ENCODE data around the gene PNPLA2.

DNA sequence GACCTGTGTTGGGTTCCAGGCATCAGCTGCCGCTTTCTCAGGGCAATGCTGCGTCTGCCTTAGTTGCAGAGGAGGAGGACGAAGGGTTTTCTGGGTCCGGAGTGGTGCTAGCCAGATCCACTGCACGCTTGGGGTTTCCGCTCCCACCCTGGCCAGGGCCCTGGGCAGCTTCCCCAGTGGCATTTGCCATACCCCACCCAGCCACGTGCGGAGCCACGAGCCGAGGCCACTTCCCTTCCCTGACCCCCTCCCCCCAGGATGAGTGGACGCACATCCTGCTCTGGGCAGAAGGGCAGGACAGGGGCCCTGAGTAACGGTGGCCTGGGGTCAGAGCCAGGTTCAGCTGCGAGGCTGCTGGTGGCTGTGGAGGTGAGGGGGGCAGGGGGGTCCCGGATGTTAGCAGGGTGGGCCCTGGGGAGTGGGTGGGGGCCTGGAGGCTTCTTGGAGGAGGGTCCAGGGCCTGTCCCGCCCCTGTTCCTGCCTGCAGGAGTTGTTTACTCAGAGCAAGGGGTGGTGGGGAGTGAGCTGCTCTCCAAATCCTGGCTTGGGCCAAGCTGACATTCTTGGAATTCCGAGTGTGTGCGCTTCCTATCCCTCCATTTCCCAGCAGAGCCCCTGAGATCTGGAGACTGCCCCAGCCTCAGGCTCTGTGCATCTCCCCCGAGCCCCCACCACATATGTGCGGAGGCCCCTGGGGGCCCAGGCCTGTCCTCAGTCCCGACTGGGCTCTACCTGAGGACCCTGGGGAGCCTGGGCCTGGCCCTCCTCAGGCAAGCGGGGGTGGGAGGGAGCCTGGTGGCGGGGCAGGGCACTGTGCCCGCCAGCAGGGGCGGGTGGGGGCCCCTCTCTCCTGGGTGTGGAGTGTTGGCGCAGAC is 25.3 kb downstream of the PNPLA2 start:
- TF ChIP-seq, protein P1, sequence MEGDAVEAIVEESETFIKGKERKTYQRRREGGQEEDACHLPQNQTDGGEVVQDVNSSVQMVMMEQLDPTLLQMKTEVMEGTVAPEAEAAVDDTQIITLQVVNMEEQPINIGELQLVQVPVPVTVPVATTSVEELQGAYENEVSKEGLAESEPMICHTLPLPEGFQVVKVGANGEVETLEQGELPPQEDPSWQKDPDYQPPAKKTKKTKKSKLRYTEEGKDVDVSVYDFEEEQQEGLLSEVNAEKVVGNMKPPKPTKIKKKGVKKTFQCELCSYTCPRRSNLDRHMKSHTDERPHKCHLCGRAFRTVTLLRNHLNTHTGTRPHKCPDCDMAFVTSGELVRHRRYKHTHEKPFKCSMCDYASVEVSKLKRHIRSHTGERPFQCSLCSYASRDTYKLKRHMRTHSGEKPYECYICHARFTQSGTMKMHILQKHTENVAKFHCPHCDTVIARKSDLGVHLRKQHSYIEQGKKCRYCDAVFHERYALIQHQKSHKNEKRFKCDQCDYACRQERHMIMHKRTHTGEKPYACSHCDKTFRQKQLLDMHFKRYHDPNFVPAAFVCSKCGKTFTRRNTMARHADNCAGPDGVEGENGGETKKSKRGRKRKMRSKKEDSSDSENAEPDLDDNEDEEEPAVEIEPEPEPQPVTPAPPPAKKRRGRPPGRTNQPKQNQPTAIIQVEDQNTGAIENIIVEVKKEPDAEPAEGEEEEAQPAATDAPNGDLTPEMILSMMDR (IDR thresholded peaks at IDR 0.05): no peak
- no peak for TF ChIP-seq ZFX (IDR thresholded peaks at IDR 0.05; ENCODE audit: borderline replicate concordance)
